GM21717 (cell line): ENCODE results near the gene BMPR1B.

Source experiments
- ATAC-seq: cut with Tn5 transposase; IDR thresholded peaks from one replicate; pipeline ENCODE4 v1.9.1; 2021; ENCODE audit warnings: mild to moderate bottlenecking, moderate library complexity; ENCODE audit not compliant: unreplicated experiment

Gene BMPR1B

DNA sequence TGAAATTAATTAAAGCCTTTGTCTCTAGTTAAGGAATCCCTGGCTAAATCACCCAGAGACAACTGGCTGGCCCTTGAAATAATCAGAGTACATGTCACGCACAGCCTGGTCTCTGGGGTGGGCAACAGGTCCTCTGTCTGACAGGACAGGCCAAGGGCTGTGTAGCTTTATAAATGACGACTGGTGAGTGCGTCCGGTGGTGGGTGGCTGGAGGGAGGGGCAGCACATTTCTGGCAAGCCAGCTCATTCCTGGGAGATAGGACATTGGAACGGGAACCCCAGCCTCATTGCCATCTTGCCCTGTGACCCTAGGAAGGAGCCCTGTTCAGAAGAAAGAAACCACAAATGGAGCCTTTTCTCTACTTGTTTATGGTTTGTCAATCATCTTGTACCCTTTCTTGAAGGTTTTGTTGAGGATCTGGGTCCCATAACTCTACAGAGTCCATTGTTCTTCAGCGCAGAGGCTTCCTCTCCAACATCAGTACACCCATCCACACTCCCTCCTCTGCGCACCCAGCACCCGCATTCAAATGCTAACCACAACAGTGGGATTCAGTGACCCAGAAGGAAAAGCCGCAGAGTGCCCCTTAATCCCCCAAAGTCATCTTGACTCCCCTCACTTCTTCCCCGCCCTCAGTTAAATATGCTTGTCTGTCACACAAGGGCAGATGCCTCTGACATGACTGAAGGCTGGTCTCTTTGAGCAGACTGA is 422.9 kb downstream of the BMPR1B start:
- no peak for ATAC-seq

DNA sequence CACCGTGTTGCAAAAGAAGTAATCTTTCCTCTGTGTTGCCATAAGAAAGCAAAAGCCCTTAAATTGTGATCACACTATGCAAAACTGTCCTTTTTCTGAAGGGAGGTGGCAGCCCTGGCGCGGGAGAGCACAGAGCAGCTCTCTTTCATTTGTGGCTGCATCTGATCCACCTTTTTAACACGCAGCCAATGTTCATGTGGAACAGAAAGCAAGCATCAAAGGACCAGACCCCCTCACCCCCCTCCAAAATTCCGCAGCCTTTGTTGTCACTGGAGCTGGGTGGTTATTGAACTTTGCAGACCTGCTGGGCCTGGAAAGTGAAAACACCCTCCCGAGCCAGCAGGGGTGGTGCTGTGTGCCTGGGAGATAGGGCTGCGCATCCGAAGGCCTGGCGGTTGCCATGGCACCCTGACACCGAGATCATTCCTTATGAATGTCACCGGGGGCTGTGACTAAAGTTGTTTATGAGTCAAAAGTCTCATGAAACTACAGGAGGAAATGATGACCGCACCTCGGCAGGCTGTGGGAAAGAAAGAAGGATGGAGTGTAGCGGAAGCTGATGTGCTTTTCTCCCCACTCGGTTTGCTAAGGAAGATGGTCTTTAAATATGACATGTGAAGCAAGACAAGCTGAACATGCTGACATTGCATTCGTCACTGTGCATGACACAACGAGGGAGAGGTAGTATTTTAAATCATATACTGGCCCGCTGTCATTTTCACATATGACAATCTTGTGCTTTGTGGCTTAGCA is 423.7 kb downstream of the BMPR1B start:
- ATAC-seq, result no peak

DNA sequence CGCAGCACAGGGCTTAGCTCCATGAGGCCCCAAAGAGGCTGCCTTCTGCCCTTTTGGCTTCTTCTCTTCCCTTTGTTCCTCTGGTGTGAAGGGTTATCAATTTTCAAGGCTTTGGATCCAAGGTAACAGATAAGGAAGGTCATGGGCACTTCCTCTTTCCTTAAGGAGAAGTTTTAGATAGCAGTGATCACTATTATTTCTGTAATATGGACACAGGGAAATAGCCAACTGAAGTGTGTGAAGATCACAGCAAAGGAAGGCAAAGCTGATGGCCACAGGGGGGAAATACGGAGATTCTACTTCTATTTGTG is 424.2 kb downstream of the BMPR1B start:
- ATAC-seq, result no peak

GRCh38 chr4:95183656-95184408 is 426.1 kb downstream of the BMPR1B start:
- no peak for ATAC-seq

DNA sequence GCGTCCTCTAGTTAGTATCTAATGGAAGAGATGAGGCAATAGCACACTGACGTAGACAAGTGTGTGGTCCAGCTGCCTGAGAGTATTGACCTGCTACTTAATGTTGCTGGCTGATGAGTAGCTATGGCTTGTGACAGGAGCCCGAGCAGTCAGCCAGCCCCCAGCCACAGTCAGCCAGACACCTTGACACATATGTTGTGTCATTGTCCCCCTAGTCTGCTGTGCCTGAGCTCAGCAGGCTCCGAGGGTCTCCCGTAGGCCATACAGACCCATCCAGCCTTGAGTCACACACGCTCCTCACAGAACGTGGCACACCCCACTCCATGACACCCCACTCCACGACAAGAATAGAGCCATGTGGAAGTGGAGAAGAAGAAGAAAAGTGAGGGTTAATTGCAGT is 428.9 kb downstream of the BMPR1B start:
- ATAC-seq, result no peak

- no peak for ATAC-seq
Measured at GRCh38 chr4:95188701-95189370, 431.1 kb downstream of the BMPR1B start.

GRCh38 chr4:95190751-95191436 is 433.1 kb downstream of the BMPR1B start:
- ATAC-seq, result no peak

DNA sequence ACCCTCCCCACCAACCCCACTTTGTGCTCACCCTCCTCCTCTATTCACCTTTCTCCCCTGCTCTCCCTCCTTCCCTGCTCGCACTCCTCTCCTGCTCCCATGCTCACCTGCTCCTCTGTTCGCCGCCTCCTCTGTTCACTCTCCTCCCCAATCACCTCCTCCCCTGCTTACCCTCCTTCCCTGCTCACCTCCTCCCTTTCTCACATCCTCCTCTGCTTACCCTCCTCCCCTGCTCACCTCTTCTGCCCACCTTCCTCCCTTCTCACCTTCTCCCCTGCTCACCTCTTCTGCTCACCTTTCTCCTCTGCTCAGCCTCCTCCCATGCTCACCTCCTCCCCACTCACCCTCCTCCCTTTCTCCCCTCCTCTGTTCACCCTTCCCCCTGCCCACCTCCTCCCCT is 433.8 kb downstream of the BMPR1B start:
- ATAC-seq, result no peak

GRCh38 chr4:95193391-95194224 is 435.9 kb downstream of the BMPR1B start:
- no peak for ATAC-seq

- ATAC-seq, result no peak
Measured at GRCh38 chr4:95197353-95197752, 439.6 kb downstream of the BMPR1B start.

- ATAC-seq, result no peak
Measured at GRCh38 chr4:95198961-95199360, 441.2 kb downstream of the BMPR1B start.

DNA sequence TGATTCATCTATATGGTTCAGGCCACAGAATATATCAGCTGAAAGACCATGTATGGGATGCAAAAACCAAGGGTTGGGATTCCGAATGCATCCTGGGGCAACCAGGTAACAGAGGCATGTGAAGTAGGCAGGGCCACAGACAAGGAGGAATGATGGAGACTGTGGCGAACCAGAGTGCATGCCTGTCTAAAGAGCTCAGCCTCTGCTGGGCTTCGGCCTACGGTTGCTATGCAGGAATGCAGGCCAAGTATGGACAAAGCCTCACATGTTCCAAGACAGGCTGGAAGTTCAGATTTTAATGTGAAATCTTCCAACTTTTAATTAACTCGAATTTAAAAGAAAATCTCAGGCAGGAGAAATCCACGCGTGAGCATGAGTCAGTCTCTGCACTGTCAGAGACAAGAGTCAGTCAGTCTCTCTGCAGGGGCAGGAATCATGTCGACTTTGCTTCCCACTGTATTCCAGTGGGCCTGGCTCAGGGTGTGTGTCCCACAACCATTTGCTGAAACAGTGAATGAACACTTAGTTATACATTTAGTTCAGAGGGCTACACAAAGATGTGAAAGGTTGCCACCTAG is 446.6 kb downstream of the BMPR1B start:
- ATAC-seq, result no peak

DNA sequence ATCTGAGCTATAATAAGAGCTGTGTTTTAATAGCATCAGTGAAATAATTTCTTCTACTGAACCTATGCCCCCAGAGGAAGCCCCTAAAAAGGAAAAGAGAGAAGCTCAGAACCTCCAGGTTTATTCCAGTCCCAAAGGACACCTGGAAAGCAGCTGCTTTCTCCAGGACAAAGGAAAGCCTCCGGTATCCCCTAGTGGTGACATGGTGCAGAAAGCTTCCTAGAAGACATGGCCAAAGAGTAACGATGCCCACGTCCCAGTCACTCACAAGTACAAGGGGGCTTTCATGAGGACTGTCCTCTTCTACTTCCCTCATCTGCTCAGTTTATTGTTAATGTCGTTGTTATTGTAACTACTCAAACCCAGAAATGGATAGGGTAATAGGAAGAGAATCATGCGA is 447.1 kb downstream of the BMPR1B start:
- ATAC-seq, result no peak
